K562 (cell line): ENCODE measurements around the gene NOC4L. TPM values are rescaled to one million over a fixed set of nuclear protein-coding genes. Genes with fewer than 3 reads are reported as not detected.

Source experiments
- ATAC-seq: fragments of 200-7000 bp; cut with Tn5 transposase; 3 replicates; pipeline ENCODE4 v1.9.1; 2020; ENCODE audit warnings: moderate library complexity
- BruUV-seq: library from RNA; stranded (reverse); fragments of 400-500 nt; replicated peaks from 2 replicates; lab custom pipeline; 2021; lab: Mats Ljungman, UMichigan
- CTCF ChIA-PET: fragments of 300-600 bp; formaldehyde crosslinking; extraction: SDS; loops from one replicate; lab custom pipeline; 2021; ENCODE audit warnings: low intra/inter-chr PET ratio; lab: Yijun Ruan, JAX
- POLR2A ChIA-PET: fragments of 300-600, 350-650 bp; sonication (Branson Sonifier 250); formaldehyde crosslinking; extraction: SDS; loops from one replicate; lab custom pipeline; 2021; ENCODE audit warnings: antibody characterized with exemption, inconsistent platforms; lab: Yijun Ruan, JAX
- DNase-seq, 4 experiments: peaks; one replicate each; pipeline versions ENCODE4 v3.0.0 to v3.0.0-alpha.2; 2011 to 2018; ENCODE audit warnings: low spot score in 3 of 4, mixed read lengths in 3 of 4; ENCODE audit errors: extremely low read depth in 1 of 4
- FAIRE-seq: peaks from 2 replicates; lab custom pipeline; 2011; peaks lifted over from hg19 to GRCh38; lab: Jason Lieb, UNC
- H2AFZ ChIP-seq: 2 replicates; pipeline ENCODE4 v1.6.0; 2011; ENCODE audit warnings: low read depth, low read length, control low read depth, inconsistent platforms
- H3K27ac ChIP-seq: fragments of 200-600 bp; 3 replicates; pipeline ENCODE4 v1.8.0; 2011; ENCODE audit warnings: low read depth, mild to moderate bottlenecking, control low read depth, inconsistent platforms, low read length, moderate library complexity, mixed read lengths; ENCODE audit errors: extremely low read depth
- H3K27me3 ChIP-seq, 2 experiments: fragments of 300-600 bp in 1 of 2; 2 replicates in 1 of 2; 3 replicates in 1 of 2; pipeline versions ENCODE4 v1.6.0 to v1.8.0; 2011; ENCODE audit warnings: inconsistent platforms in 2 of 2, low read length in 2 of 2, mild to moderate bottlenecking in 1 of 2, mixed read lengths in 1 of 2, moderate library complexity in 1 of 2; ENCODE audit not compliant: control insufficient read depth in 2 of 2, insufficient read depth in 2 of 2
- H3K36me3 ChIP-seq: fragments of 300-600 bp; 3 replicates; pipeline ENCODE4 v1.8.0; 2011; ENCODE audit warnings: mild to moderate bottlenecking, low read length, inconsistent platforms; ENCODE audit not compliant: control insufficient read depth, insufficient read depth
- H3K4me1 ChIP-seq, 2 experiments: fragments of 200-600 bp in 1 of 2; replicated peaks in 1 of 2; 2 replicates in 1 of 2; 3 replicates in 1 of 2; pipeline versions ENCODE4 v1.5.1 to v1.8.0; 2011; ENCODE audit warnings: inconsistent platforms in 2 of 2, low read length in 2 of 2, mild to moderate bottlenecking in 1 of 2, mixed read lengths in 1 of 2, moderate library complexity in 1 of 2; ENCODE audit not compliant: control insufficient read depth in 2 of 2, insufficient read depth in 2 of 2
- H3K4me2 ChIP-seq: 2 replicates; pipeline ENCODE4 v1.6.1; 2011; ENCODE audit warnings: low read length, control low read depth, inconsistent platforms, mixed read lengths; ENCODE audit not compliant: insufficient read depth
- H3K4me3 ChIP-seq: fragments of 200-600 bp; sonication (generic), shearing (Covaris generic); 2 replicates; pipeline ENCODE4 v1.5.1; 2016; ENCODE audit warnings: control low read depth, inconsistent platforms
- H3K79me2 ChIP-seq: fragments of 200-600 bp; 3 replicates; pipeline ENCODE4 v1.8.0; 2011; ENCODE audit warnings: low read length, inconsistent platforms; ENCODE audit not compliant: control insufficient read depth, insufficient read depth
- H3K9ac ChIP-seq, 2 experiments: 2 replicates each; pipeline versions ENCODE4 v1.6.0 to v1.6.1; 2011; ENCODE audit warnings: low read depth in 2 of 2, low read length in 2 of 2, control low read depth in 1 of 2, inconsistent platforms in 1 of 2, mild to moderate bottlenecking in 1 of 2, mixed read lengths in 1 of 2; ENCODE audit not compliant: insufficient read depth in 1 of 2
- H3K9me1 ChIP-seq: one replicate; pipeline ENCODE4 v1.6.0; 2011; ENCODE audit warnings: inconsistent platforms, mild to moderate bottlenecking, low read length, moderate library complexity; ENCODE audit not compliant: control insufficient read depth, insufficient read depth
- H3K9me3 ChIP-seq: replicated peaks from 2 replicates; pipeline ENCODE4 v1.5.1; 2011; ENCODE audit warnings: low read depth, low read length, inconsistent platforms; ENCODE audit not compliant: control insufficient read depth, insufficient read depth
- H4K20me1 ChIP-seq: replicated peaks from 2 replicates; pipeline ENCODE4 v1.6.1; 2011; ENCODE audit warnings: low read length, inconsistent platforms, mixed read lengths; ENCODE audit not compliant: control insufficient read depth, insufficient read depth
- HDAC3 ChIP-seq: fragments of 450-650 bp; IDR thresholded peaks from 2 replicates; pipeline ENCODE4 v1.6.1; 2018; ENCODE audit warnings: borderline replicate concordance, mild to moderate bottlenecking, moderate library complexity; ENCODE audit not compliant: partially characterized antibody
- NCOA1 ChIP-seq: fragments of 450-650 bp; IDR thresholded peaks from 2 replicates; pipeline ENCODE4 v1.6.1; 2016; ENCODE audit warnings: low read depth
- RBM17 ChIP-seq: fragments of 200-400 bp; formaldehyde crosslinking; IDR thresholded peaks from 2 replicates; pipeline ENCODE4 v1.6.1; 2017; ENCODE audit warnings: low read depth, mild to moderate bottlenecking, low read length, borderline replicate concordance
- TRIM28 ChIP-seq: fragments of 450-650 bp; IDR thresholded peaks from 2 replicates; pipeline ENCODE4 v1.6.1; 2017
- ZNF133 ChIP-seq: fragments of 250-450 bp; sonication (Bioruptor Pico); IDR thresholded peaks from 2 replicates; pipeline ENCODE4 v1.4.0; 2020; ENCODE audit warnings: mild to moderate bottlenecking
- ZNF274 ChIP-seq: IDR thresholded peaks from 2 replicates; pipeline ENCODE4 v1.6.1; 2011; ENCODE audit warnings: low read depth, mild to moderate bottlenecking, low read length, moderate library complexity, borderline replicate concordance
- ZNF830 ChIP-seq: fragments of 250-450 bp; sonication (Bioruptor Pico); IDR thresholded peaks from 2 replicates; pipeline ENCODE4 v1.5.0; 2021; ENCODE audit warnings: mild to moderate bottlenecking
- WGBS: fragments of 100-300 bp; shearing (Covaris generic); methylation state at CpG from one replicate; pipeline ENCODE4 v1.1.6; 2016; ENCODE audit warnings: low coverage, mixed read lengths; ENCODE audit not compliant: insufficient coverage; ENCODE audit errors: missing lambda C conversion rate; 5-methylcytosine and 5-hydroxymethylcytosine counted together
- in situ Hi-C: fragments of 300-500 bp; cut with MboI; formaldehyde crosslinking; loops from 4 replicates; pipeline ENCODE4 v1.15.0; 2018; ENCODE audit warnings: inconsistent platforms, mixed read lengths
- intact Hi-C: fragments of 100-400 bp; cut with micrococcal nuclease; formaldehyde crosslinking; loops from 2 replicates; pipeline ENCODE4 v1.14.2; 2022
- polyA plus RNA-seq, 8 experiments: library from polyadenylated mRNA; depleted of rRNA in 4 of 8; stranded (reverse) in 5 of 8; unstranded in 3 of 8; fragments of >200 nt; fragmentation: Nextera tagmentation in 2 of 8; fragmentation: Illumina TruSeq in 1 of 8; extraction: Ambion mirVana in 2 of 8; extraction: Trizol in 1 of 8; gene quantifications; 2 replicates each; pipeline versions ENCODE4 v1.2.1 to v1.2.3, GENCODE V29; 2011 to 2014; ENCODE audit warnings: inconsistent platforms in 1 of 8, missing spikeins in 1 of 8
- total RNA-seq, 7 experiments: library from RNA; depleted of rRNA in 6 of 7; stranded (reverse); fragments of >200 nt in 6 of 7; fragmentation: Illumina TruSeq in 2 of 7; extraction: Trizol in 2 of 7; gene quantifications; 2 replicates each; pipeline versions ENCODE4 v1.2.1 to v1.2.3, GENCODE V29; 2011 to 2021; ENCODE audit warnings: low replicate concordance in 1 of 7
- TF ChIP-seq, protein P1 (sequence below): sonication (generic); formaldehyde crosslinking; IDR thresholded peaks from 2 replicates; pipeline ENCODE4 v1.8.0; 2023; ENCODE audit warnings: mild to moderate bottlenecking, missing genetic modification reagents
- TF ChIP-seq, protein P2 (sequence below), 2 experiments: fragments of 450-650 bp; formaldehyde crosslinking in 1 of 2; IDR thresholded peaks; 2 replicates each; pipeline versions ENCODE4 v1.4.0 to v1.6.1; 2014 to 2020; ENCODE audit warnings: mild to moderate bottlenecking in 2 of 2, borderline replicate concordance in 1 of 2, low read depth in 1 of 2
- TF ChIP-seq, protein P3 (sequence below): sonication (generic); formaldehyde crosslinking; IDR thresholded peaks from 2 replicates; pipeline ENCODE4 v1.9.0; 2022; ENCODE audit warnings: mild to moderate bottlenecking, missing genetic modification reagents
- TF ChIP-seq, protein P4 (sequence below): fragments of 450-650 bp; conservative IDR thresholded peaks from 2 replicates; pipeline ENCODE4 v1.6.1; 2016; ENCODE audit warnings: missing genetic modification characterization, low read depth, mild to moderate bottlenecking, missing compliant biosample characterization, moderate library complexity

Gene NOC4L
- total and polyA plus RNA-seq, 9 of the 15 experiments (the other 6 are each of a cell fraction or from before 2014, with no cell fraction given) = 1.3 to 77.0 (median 20.0) TPM

DNA sequence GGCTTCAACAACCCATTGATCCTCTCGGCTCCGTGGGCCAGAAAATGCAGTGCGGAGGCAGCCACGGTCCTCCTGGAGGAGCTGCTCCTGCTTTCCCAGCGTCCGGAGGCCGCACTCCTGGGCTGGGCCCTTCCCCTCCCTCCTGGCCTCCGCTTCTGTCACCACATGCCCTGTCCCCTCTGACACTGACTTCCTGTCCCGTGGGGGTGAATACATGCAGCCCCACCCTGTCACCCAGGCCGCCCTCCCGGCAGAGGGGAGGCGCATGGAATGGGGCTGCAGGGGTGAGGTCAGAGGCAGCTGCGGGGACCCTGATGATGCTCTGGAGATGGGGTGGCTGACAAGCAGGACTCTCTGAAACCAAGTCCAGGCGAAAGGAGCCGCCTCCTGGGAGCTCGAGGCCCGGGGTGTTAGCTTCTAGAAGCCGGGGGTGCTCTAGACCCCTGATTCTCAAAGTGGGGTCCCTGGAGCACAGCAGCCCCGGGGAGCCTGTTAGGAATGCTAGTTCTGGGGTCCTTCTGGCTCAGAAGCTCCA, 32.2 kb downstream of the NOC4L start:
- in situ Hi-C loops (no loop called here), intact Hi-C loops (no loop called here)
- 10% methylated on average over 18 of the region's 19 CpGs for WGBS
- Histone ChIP-seq H3K4me1 (peaks cover 3 to 52% of the 10 kb centered on the region in 2 experiments; a peak in 3 of 5 replicates), H3K9ac (no peak overlapping the region; a peak in 1 of 4 replicates), H3K27me3 (peaks cover 58 to 89% of the 10 kb centered on the region in 2 experiments), H2AFZ (no peak overlapping the region), H3K9me3 (no peaks in the 10 kb centered on the region), H4K20me1 (peaks cover 5% of the 10 kb centered on the region), H3K4me3 (no peak overlapping the region), H3K9me1 (peaks cover 4% of the 10 kb centered on the region), H3K36me3 (no peaks in the 10 kb centered on the region), H3K79me2 (no peaks in the 10 kb centered on the region), H3K27ac (no peak overlapping the region), H3K4me2 (no peak overlapping the region)
- peak; percentile 9; the same call in 1 of the 3 replicates for ATAC-seq
- BruUV-seq = no TSS peak
- ChIA-PET POLR2A (interaction anchor here (0.5 kb wide), 1 partner anchor 408 kb away, joined by 4 read pairs; no protein-coding TSS in a partner anchor), CTCF (no interaction called here)
- no peak for DNase-seq
- FAIRE-seq = no peak
- TF ChIP-seq HDAC3 = no peak
- no peak for TF ChIP-seq TRIM28
- TF ChIP-seq, protein P1, sequence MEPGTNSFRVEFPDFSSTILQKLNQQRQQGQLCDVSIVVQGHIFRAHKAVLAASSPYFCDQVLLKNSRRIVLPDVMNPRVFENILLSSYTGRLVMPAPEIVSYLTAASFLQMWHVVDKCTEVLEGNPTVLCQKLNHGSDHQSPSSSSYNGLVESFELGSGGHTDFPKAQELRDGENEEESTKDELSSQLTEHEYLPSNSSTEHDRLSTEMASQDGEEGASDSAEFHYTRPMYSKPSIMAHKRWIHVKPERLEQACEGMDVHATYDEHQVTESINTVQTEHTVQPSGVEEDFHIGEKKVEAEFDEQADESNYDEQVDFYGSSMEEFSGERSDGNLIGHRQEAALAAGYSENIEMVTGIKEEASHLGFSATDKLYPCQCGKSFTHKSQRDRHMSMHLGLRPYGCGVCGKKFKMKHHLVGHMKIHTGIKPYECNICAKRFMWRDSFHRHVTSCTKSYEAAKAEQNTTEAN (CRISPR knock-in tag) = no peak
- TF ChIP-seq, protein P2, sequence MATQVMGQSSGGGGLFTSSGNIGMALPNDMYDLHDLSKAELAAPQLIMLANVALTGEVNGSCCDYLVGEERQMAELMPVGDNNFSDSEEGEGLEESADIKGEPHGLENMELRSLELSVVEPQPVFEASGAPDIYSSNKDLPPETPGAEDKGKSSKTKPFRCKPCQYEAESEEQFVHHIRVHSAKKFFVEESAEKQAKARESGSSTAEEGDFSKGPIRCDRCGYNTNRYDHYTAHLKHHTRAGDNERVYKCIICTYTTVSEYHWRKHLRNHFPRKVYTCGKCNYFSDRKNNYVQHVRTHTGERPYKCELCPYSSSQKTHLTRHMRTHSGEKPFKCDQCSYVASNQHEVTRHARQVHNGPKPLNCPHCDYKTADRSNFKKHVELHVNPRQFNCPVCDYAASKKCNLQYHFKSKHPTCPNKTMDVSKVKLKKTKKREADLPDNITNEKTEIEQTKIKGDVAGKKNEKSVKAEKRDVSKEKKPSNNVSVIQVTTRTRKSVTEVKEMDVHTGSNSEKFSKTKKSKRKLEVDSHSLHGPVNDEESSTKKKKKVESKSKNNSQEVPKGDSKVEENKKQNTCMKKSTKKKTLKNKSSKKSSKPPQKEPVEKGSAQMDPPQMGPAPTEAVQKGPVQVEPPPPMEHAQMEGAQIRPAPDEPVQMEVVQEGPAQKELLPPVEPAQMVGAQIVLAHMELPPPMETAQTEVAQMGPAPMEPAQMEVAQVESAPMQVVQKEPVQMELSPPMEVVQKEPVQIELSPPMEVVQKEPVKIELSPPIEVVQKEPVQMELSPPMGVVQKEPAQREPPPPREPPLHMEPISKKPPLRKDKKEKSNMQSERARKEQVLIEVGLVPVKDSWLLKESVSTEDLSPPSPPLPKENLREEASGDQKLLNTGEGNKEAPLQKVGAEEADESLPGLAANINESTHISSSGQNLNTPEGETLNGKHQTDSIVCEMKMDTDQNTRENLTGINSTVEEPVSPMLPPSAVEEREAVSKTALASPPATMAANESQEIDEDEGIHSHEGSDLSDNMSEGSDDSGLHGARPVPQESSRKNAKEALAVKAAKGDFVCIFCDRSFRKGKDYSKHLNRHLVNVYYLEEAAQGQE (IDR thresholded peaks at IDR 0.05; ENCODE audit: borderline replicate concordance) = no peak
- TF ChIP-seq, protein P2 (CRISPR knock-in tag; IDR thresholded peaks at IDR 0.05; ENCODE audit: low read depth) = no peak
- TF ChIP-seq ZNF830 = no peak
- TF ChIP-seq, protein P3, sequence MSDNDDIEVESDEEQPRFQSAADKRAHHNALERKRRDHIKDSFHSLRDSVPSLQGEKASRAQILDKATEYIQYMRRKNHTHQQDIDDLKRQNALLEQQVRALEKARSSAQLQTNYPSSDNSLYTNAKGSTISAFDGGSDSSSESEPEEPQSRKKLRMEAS (CRISPR knock-in tag) = no peak
- TF ChIP-seq, protein P4, sequence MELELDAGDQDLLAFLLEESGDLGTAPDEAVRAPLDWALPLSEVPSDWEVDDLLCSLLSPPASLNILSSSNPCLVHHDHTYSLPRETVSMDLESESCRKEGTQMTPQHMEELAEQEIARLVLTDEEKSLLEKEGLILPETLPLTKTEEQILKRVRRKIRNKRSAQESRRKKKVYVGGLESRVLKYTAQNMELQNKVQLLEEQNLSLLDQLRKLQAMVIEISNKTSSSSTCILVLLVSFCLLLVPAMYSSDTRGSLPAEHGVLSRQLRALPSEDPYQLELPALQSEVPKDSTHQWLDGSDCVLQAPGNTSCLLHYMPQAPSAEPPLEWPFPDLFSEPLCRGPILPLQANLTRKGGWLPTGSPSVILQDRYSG (tag) = no peak
- TF ChIP-seq RBM17 = no peak
- TF ChIP-seq NCOA1 = no peak
- no peak for TF ChIP-seq ZNF274
- no peak for TF ChIP-seq ZNF133 (CRISPR knock-in tag)
